Measurements from ENCODE around the gene TP53INP2.

DNA sequence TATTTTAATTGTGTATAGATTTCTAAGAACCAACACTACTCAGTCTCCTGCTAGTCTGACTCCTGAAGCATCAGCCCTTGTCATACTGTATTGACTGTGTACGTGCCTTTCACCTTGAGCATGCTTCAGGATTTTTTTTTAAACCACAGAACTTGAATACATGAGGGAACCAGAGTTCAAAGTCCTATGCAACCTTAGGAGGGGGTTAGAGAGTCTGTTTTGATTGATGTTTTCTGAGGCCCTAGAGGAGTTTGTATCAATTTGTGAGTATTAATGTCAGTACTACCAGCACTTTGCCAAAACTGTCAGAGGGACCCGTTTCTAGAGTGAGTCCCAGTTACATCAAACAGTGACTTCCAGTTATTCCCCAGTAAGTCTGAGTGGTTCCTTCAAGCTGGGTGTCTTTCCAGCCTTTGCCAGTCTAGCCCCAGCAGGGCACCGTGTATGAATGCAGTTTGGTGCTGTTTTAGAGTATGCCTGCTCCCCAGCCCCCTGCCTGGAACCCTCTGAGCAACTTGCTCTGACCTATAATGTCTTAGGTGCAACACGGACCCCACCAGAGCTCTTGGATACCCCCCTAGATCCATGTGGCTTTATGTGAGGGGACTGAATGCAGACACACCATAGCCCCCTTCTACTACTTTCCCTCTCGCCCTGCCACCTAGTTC lies 8.5 kb downstream of the TP53INP2 start:
- TF ChIP-seq, protein P1, sequence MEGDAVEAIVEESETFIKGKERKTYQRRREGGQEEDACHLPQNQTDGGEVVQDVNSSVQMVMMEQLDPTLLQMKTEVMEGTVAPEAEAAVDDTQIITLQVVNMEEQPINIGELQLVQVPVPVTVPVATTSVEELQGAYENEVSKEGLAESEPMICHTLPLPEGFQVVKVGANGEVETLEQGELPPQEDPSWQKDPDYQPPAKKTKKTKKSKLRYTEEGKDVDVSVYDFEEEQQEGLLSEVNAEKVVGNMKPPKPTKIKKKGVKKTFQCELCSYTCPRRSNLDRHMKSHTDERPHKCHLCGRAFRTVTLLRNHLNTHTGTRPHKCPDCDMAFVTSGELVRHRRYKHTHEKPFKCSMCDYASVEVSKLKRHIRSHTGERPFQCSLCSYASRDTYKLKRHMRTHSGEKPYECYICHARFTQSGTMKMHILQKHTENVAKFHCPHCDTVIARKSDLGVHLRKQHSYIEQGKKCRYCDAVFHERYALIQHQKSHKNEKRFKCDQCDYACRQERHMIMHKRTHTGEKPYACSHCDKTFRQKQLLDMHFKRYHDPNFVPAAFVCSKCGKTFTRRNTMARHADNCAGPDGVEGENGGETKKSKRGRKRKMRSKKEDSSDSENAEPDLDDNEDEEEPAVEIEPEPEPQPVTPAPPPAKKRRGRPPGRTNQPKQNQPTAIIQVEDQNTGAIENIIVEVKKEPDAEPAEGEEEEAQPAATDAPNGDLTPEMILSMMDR (IDR thresholded peaks at IDR 0.05; ENCODE audit: low read depth, low read length, poor library complexity, severe bottlenecking): no peak
- TF ChIP-seq EZH2phosphoT487 (IDR thresholded peaks at IDR 0.05; ENCODE audit: borderline replicate concordance, low read length): no peak
